Measurements from ENCODE around the gene OPRD1.

The OPRD1 gene

DNA sequence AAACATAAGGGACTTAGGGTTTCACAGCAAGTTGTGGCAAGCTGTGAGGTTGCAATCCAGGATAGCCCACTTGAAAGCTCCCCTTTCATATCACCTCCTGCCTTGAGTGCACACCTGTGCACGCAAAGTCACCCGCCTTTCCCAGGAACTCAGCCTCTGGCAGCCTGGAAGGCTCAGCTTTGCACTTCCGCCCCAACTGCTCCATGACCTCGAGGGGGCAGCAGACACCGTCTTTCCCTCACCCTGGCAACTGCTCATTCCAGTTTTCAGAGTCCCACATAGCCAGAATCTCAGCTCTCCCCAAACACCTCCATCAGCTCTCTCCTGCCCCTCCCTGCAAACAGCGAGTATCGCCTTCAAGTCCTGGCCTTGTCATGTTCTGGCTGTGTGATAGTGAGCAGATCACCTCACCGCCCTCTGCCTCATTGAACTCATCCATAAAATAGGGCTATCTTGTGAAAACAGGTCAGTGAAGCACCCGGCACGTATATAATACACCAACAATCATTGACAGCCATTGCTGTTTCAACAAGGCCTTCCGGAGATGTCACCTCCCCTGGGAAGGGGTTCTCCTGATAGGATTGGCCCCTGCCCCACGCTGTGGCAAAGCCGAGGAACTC lies 70.1 kb downstream of the OPRD1 start (continued):
- peak; percentile 65; the same call in 1 of the 2 replicates for TF ChIP-seq GFI1B (tag by site-specific recombination; IDR thresholded peaks at IDR 0.05)
- TF ChIP-seq ZBTB17 (tag by site-specific recombination; IDR thresholded peaks at IDR 0.05): peak; percentile 94
- peak; percentile 74; the same call in 1 of the 2 replicates for TF ChIP-seq ZNF501 (tag by site-specific recombination; IDR thresholded peaks at IDR 0.05)
- 0 out of 2 replicates have a peak, but pooled peaks have one; percentile 56 for TF ChIP-seq KLF1 (tag by site-specific recombination; IDR thresholded peaks at IDR 0.05)

GRCh38 chr1:28883242-28883616 lies 71.3 kb downstream of the OPRD1 start:
- Histone ChIP-seq H3K9me3 (ENCODE audit: control insufficient read depth, insufficient read depth, low read depth, low read length) (no peaks in the 10 kb centered on the region), H3K36me3 (ENCODE audit: control insufficient read depth in 2 of 2, insufficient read depth in 1 of 2, low read length in 2 of 2) (no peaks in the 10 kb centered on the region), H3K27ac (ENCODE audit: extremely low read depth, low read depth, low read length) (no peak overlapping the region), H3K4me3 (ENCODE audit: low read depth, low read length) (no peak overlapping the region), H3K4me1 (ENCODE audit: control insufficient read depth, insufficient read depth, low read length) (peaks cover 6% of the 10 kb centered on the region)
- TF ChIP-seq OSR2 (tag by site-specific recombination; IDR thresholded peaks at IDR 0.05) (no peak), ZIC2 (tag by site-specific recombination; IDR thresholded peaks at IDR 0.05) (peak; percentile 42; the same call in 1 of the 2 replicates)
- ChIA-PET CTCF (interaction anchor here (0.9 to 10.3 kb wide), 5 partner anchors 151 to 323 kb away, joined by 3 to 348 read pairs (median 5); no protein-coding TSS in a partner anchor), POLR2A (interaction anchor here (2.0 kb wide), 1 partner anchor 31 kb away, joined by 9 read pairs; the partner anchor contains the start of gene EPB41)

GRCh38 chr1:28885472-28885877 lies 73.5 kb downstream of the OPRD1 start:
- H3K36me3 ChIP-seq (ENCODE audit: control insufficient read depth in 2 of 2, insufficient read depth in 1 of 2, low read length in 2 of 2): peaks cover 0 to 4% of the 10 kb centered on the region in 2 experiments; a peak in 1 of 3 replicates
- no peaks in the 10 kb centered on the region for H3K9me3 ChIP-seq (ENCODE audit: control insufficient read depth, insufficient read depth, low read depth, low read length)
- H3K27ac ChIP-seq (ENCODE audit: extremely low read depth, low read depth, low read length): no peak overlapping the region
- H3K4me1 ChIP-seq (ENCODE audit: control insufficient read depth, insufficient read depth, low read length): peaks cover 6% of the 10 kb centered on the region
- H3K4me3 ChIP-seq (ENCODE audit: low read depth, low read length): no peak overlapping the region
- POLR2A ChIA-PET: interaction anchor here (0.6 to 2.0 kb wide), 9 partner anchors 13 to 1395 kb away, joined by 3 to 9 read pairs (median 4); partner anchors contain the start of genes EPB41 and SRSF4
- TF ChIP-seq FEZF1 (tag by site-specific recombination; IDR thresholded peaks at IDR 0.05) (no peak), ZNF513 (tag by site-specific recombination; IDR thresholded peaks at IDR 0.05) (no peak), ZNF629 (tag by site-specific recombination; IDR thresholded peaks at IDR 0.05) (no peak), MYNN (tag by site-specific recombination; IDR thresholded peaks at IDR 0.05; ENCODE audit: borderline replicate concordance) (no peak), KLF10 (tag by site-specific recombination; IDR thresholded peaks at IDR 0.05) (no peak), KLF9 (tag by site-specific recombination; IDR thresholded peaks at IDR 0.05; ENCODE audit: low read depth) (no peak), WT1 (tag by site-specific recombination; IDR thresholded peaks at IDR 0.05) (no peak), ZNF423 (tag by site-specific recombination; IDR thresholded peaks at IDR 0.05) (no peak), ZFP69B (tag by site-specific recombination; IDR thresholded peaks at IDR 0.05) (no peak), RBAK (tag by site-specific recombination; IDR thresholded peaks at IDR 0.05) (no peak), ZNF37A (tag by site-specific recombination; IDR thresholded peaks at IDR 0.05) (no peak), HOXD13 (CRISPR knock-in tag; IDR thresholded peaks at IDR 0.05; ENCODE audit: borderline replicate concordance) (no peak), ZNF521 (tag by site-specific recombination; IDR thresholded peaks at IDR 0.05) (no peak)
- CTCF ChIA-PET: interaction anchor here (1.0 to 10.3 kb wide), 4 partner anchors 8 to 323 kb away, joined by 3 to 348 read pairs (median 12); no protein-coding TSS in a partner anchor

Data from HEK293 (cell line).